HL-60 (cell line): Measurements from ENCODE around the gene CXorf66.

ENCODE experiments used
- POLR2AphosphoS5 ChIP-seq: IDR thresholded peaks from 2 replicates; pipeline ENCODE4 v1.6.1; 2012; ENCODE audit warnings: low read depth
- TF ChIP-seq, protein P1 (sequence below): IDR thresholded peaks from one replicate; pipeline ENCODE4 v1.5.1; 2011; ENCODE audit warnings: low read length, control low read depth, inconsistent platforms; ENCODE audit not compliant: insufficient read depth
- TF ChIP-seq, protein P2 (sequence below): IDR thresholded peaks from 2 replicates; pipeline ENCODE4 v1.6.1; 2012; ENCODE audit warnings: low read depth; ENCODE audit not compliant: insufficient replicate concordance

DNA sequence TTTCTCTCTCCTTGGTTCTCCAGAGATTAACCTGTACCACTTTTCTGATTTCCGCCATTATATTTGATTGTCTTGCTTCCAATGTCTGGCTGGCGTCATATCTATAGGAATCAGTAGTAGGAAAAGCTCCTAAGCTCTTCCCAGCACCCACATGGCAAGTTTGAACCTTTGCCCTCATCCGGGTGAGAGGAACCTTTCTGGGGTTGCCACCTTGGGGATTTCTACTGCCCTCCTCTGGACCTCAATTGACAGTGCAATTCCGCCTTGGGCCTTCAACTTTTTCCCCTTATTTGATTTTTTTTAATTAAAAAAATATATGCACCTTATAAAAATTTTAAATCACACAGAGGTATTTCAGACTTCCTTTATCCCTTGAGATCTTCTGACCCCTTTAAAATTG, 2.0 kb upstream of the CXorf66 start:
- TF ChIP-seq, protein P1, sequence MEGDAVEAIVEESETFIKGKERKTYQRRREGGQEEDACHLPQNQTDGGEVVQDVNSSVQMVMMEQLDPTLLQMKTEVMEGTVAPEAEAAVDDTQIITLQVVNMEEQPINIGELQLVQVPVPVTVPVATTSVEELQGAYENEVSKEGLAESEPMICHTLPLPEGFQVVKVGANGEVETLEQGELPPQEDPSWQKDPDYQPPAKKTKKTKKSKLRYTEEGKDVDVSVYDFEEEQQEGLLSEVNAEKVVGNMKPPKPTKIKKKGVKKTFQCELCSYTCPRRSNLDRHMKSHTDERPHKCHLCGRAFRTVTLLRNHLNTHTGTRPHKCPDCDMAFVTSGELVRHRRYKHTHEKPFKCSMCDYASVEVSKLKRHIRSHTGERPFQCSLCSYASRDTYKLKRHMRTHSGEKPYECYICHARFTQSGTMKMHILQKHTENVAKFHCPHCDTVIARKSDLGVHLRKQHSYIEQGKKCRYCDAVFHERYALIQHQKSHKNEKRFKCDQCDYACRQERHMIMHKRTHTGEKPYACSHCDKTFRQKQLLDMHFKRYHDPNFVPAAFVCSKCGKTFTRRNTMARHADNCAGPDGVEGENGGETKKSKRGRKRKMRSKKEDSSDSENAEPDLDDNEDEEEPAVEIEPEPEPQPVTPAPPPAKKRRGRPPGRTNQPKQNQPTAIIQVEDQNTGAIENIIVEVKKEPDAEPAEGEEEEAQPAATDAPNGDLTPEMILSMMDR, result no peak
- TF ChIP-seq POLR2AphosphoS5, result no peak
- TF ChIP-seq, protein P2, sequence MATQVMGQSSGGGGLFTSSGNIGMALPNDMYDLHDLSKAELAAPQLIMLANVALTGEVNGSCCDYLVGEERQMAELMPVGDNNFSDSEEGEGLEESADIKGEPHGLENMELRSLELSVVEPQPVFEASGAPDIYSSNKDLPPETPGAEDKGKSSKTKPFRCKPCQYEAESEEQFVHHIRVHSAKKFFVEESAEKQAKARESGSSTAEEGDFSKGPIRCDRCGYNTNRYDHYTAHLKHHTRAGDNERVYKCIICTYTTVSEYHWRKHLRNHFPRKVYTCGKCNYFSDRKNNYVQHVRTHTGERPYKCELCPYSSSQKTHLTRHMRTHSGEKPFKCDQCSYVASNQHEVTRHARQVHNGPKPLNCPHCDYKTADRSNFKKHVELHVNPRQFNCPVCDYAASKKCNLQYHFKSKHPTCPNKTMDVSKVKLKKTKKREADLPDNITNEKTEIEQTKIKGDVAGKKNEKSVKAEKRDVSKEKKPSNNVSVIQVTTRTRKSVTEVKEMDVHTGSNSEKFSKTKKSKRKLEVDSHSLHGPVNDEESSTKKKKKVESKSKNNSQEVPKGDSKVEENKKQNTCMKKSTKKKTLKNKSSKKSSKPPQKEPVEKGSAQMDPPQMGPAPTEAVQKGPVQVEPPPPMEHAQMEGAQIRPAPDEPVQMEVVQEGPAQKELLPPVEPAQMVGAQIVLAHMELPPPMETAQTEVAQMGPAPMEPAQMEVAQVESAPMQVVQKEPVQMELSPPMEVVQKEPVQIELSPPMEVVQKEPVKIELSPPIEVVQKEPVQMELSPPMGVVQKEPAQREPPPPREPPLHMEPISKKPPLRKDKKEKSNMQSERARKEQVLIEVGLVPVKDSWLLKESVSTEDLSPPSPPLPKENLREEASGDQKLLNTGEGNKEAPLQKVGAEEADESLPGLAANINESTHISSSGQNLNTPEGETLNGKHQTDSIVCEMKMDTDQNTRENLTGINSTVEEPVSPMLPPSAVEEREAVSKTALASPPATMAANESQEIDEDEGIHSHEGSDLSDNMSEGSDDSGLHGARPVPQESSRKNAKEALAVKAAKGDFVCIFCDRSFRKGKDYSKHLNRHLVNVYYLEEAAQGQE, result no peak
